Measurements from ENCODE around the gene PTPN20.

The PTPN20 gene

GRCh38 chr10:47047577-47048525 is 136.6 kb downstream of the PTPN20 start:
- POLR2A ChIA-PET, result no interaction called here
- CTCF ChIA-PET, result interaction anchor here (1.0 to 2.2 kb wide), 10 partner anchors 9 to 264 kb away, joined by 3 to 32 read pairs (median 5); no protein-coding TSS in a partner anchor
- TF ChIP-seq ZNF384 (IDR thresholded peaks at IDR 0.05) (no peak), L3MBTL2 (conservative IDR thresholded peaks at IDR 0.05) (no peak), HDGF (IDR thresholded peaks at IDR 0.05; ENCODE audit: borderline replicate concordance) (no peak), FOXK2 (IDR thresholded peaks at IDR 0.05) (no peak), BHLHE40 (IDR thresholded peaks at IDR 0.05; ENCODE audit: borderline replicate concordance) (no peak), ELF4 (IDR thresholded peaks at IDR 0.05) (no peak), SP1 (IDR thresholded peaks at IDR 0.05) (no peak), PKNOX1 (IDR thresholded peaks at IDR 0.05) (no peak), TARDBP (IDR thresholded peaks at IDR 0.05) (no peak), FOXM1 (IDR thresholded peaks at IDR 0.05; ENCODE audit: borderline replicate concordance) (no peak), CTBP1 (IDR thresholded peaks at IDR 0.05; ENCODE audit: borderline replicate concordance) (no peak)
- peak; percentile 79 for DNase-seq (ENCODE audit: extremely low spot score)

- ChIA-PET CTCF (interaction anchor here (0.7 to 2.2 kb wide), 8 partner anchors 9 to 263 kb away, joined by 3 to 32 read pairs (median 5); no protein-coding TSS in a partner anchor), POLR2A (no interaction called here)
- DNase-seq (ENCODE audit: extremely low spot score), result no peak
Observed at GRCh38 chr10:47048526-47048905, 137.3 kb downstream of the PTPN20 start.

GRCh38 chr10:47049056-47049851 is 138.0 kb downstream of the PTPN20 start:
- DNase-seq (ENCODE audit: extremely low spot score), result no peak
- ChIA-PET CTCF (interaction anchor here (0.7 to 2.2 kb wide), 3 partner anchors 9 to 263 kb away, joined by 3 to 32 read pairs (median 6); no protein-coding TSS in a partner anchor), POLR2A (no interaction called here)
- TF ChIP-seq TARDBP (IDR thresholded peaks at IDR 0.05) (no peak), FOXK2 (IDR thresholded peaks at IDR 0.05) (no peak), CTBP1 (IDR thresholded peaks at IDR 0.05; ENCODE audit: borderline replicate concordance) (no peak), L3MBTL2 (conservative IDR thresholded peaks at IDR 0.05) (no peak), LEF1 (IDR thresholded peaks at IDR 0.05; ENCODE audit: borderline replicate concordance) (no peak), FOXA1 (IDR thresholded peaks at IDR 0.05) (no peak), ARNT (IDR thresholded peaks at IDR 0.05) (no peak), PKNOX1 (IDR thresholded peaks at IDR 0.05) (no peak), NFRKB (IDR thresholded peaks at IDR 0.05) (no peak), HDGF (IDR thresholded peaks at IDR 0.05; ENCODE audit: borderline replicate concordance) (no peak), SP1 (IDR thresholded peaks at IDR 0.05) (no peak), BHLHE40 (IDR thresholded peaks at IDR 0.05; ENCODE audit: borderline replicate concordance) (no peak), ZNF384 (IDR thresholded peaks at IDR 0.05) (no peak), ELF4 (IDR thresholded peaks at IDR 0.05) (no peak)

More at GRCh38 chr10:47048526-47048905, 137.3 kb downstream of the PTPN20 start:
- TF ChIP-seq SP1 (IDR thresholded peaks at IDR 0.05), result no peak
- no peak for TF ChIP-seq FOXK2 (IDR thresholded peaks at IDR 0.05)
- TF ChIP-seq BHLHE40 (IDR thresholded peaks at IDR 0.05; ENCODE audit: borderline replicate concordance), result no peak
- TF ChIP-seq CTBP1 (IDR thresholded peaks at IDR 0.05; ENCODE audit: borderline replicate concordance), result no peak
- TF ChIP-seq ELF4 (IDR thresholded peaks at IDR 0.05), result no peak
- TF ChIP-seq ARNT (IDR thresholded peaks at IDR 0.05), result no peak
- no peak for TF ChIP-seq HDGF (IDR thresholded peaks at IDR 0.05; ENCODE audit: borderline replicate concordance)
- TF ChIP-seq TARDBP (IDR thresholded peaks at IDR 0.05), result no peak
- no peak for TF ChIP-seq LEF1 (IDR thresholded peaks at IDR 0.05; ENCODE audit: borderline replicate concordance)
- no peak for TF ChIP-seq FOXM1 (IDR thresholded peaks at IDR 0.05; ENCODE audit: borderline replicate concordance)
- TF ChIP-seq L3MBTL2 (conservative IDR thresholded peaks at IDR 0.05), result no peak
- TF ChIP-seq FOXA1 (IDR thresholded peaks at IDR 0.05), result no peak
- TF ChIP-seq ZNF384 (IDR thresholded peaks at IDR 0.05), result no peak

GRCh38 chr10:47049906-47050305 is 138.7 kb downstream of the PTPN20 start:
- TF ChIP-seq SP1 (IDR thresholded peaks at IDR 0.05) (no peak), FOXM1 (IDR thresholded peaks at IDR 0.05; ENCODE audit: borderline replicate concordance) (no peak), CTBP1 (IDR thresholded peaks at IDR 0.05; ENCODE audit: borderline replicate concordance) (no peak), FOXK2 (IDR thresholded peaks at IDR 0.05) (no peak), ELF4 (IDR thresholded peaks at IDR 0.05) (no peak), PKNOX1 (IDR thresholded peaks at IDR 0.05) (no peak), SUZ12 (IDR thresholded peaks at IDR 0.05) (no peak)
- ChIA-PET CTCF (no interaction called here), POLR2A (no interaction called here)
- DNase-seq (ENCODE audit: extremely low spot score), result no peak

GRCh38 chr10:47050618-47051455 is 139.6 kb downstream of the PTPN20 start:
- ChIA-PET POLR2A (no interaction called here), CTCF (interaction anchor here (1.1 kb wide), 1 partner anchor 26 kb away, joined by 3 read pairs; no protein-coding TSS in a partner anchor)
- TF ChIP-seq CTBP1 (IDR thresholded peaks at IDR 0.05; ENCODE audit: borderline replicate concordance) (no peak), PKNOX1 (IDR thresholded peaks at IDR 0.05) (peak; percentile 52), BHLHE40 (IDR thresholded peaks at IDR 0.05; ENCODE audit: borderline replicate concordance) (no peak), ARNT (IDR thresholded peaks at IDR 0.05) (no peak), FOXM1 (IDR thresholded peaks at IDR 0.05; ENCODE audit: borderline replicate concordance) (no peak)
- DNase-seq (ENCODE audit: extremely low spot score), result no peak
